ENCODE results near the gene ZNF75A.
A peak's percentile ranks its signal among the peaks of the same experiment; 100 is the strongest.

The ZNF75A gene

DNA sequence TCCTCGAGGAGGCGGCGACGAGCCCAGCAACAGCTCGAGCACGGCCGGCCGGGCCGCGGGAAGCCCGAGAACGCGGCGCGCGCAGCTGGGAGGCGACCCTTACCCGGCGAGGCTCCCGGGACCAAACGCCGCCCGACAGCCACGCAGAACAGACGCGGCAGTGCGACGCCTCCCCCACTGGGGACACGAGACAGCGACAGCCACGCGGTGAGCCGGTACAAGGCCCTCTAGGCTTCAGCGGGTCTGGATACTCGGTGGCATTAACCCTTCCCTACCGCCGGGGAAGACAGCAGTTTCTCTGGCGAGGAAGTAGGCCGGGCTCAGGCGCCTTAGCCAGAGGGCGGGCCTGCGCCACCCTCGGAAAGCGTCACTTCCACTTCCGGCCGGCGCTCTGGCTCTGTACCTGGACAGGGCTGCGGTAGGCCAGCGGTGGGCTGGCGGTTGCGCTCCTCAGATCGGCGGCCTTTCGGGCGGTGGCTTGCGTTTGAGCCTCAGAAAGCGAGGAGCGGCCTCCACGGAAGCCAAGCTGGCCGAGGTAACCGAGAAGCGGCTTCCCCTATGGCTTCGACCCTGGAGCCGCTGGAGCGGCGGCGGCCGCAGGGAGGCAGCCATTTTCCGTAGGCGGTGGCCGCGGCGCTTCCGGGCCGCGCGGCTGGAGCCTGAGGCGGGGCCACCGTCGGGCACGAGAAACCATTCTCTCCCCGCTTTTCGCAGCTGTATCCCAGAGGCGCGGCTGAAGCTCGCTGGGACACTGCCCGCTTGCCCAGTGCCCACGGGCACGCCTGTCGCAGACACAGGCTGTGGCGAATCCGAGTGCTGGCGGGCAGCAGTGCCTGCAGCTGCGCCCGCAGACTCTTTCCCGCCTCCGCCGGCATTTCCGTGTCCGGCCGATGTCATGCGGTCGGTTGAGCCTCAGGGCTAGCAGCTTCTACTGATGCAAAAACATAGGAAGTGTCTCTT, at the start of gene ZNF75A, which contains the start of gene TIGD7:
Gene ZNF75A, plus strand, starts transcription at position 389 of the 960 bp plus-strand sequence. CDS start 2,932 bp downstream, outside the sequence.
Gene TIGD7, minus strand, starts transcription at position 322 of the 960 bp plus-strand sequence. CDS start 4,816 bp downstream, outside the sequence.
- TF ChIP-seq EGR1 (IDR thresholded peaks at IDR 0.05) (0 out of 2 replicates have a peak, but pooled peaks have one; percentile 34), CREB1 (IDR thresholded peaks at IDR 0.05; ENCODE audit: low read depth) (peak; percentile 78; the same call in 1 of the 2 replicates), CEBPB (IDR thresholded peaks at IDR 0.05) (no peak), EP300 (IDR thresholded peaks at IDR 0.05; ENCODE audit: borderline replicate concordance) (no peak), TEAD4 (IDR thresholded peaks at IDR 0.05) (no peak), YY1 (IDR thresholded peaks at IDR 0.05; ENCODE audit: low read depth) (peak; percentile 93), TCF12 (IDR thresholded peaks at IDR 0.05; ENCODE audit: low read depth) (peak; percentile 63; the same call in 1 of the 2 replicates), RAD21 (IDR thresholded peaks at IDR 0.05; ENCODE audit: low read depth) (no peak), TAF1 (IDR thresholded peaks at IDR 0.05; ENCODE audit: low read depth) (peak; percentile 83)
- TF ChIP-seq, protein P1, sequence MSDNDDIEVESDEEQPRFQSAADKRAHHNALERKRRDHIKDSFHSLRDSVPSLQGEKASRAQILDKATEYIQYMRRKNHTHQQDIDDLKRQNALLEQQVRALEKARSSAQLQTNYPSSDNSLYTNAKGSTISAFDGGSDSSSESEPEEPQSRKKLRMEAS (IDR thresholded peaks at IDR 0.05) = peak; percentile 96
- TF ChIP-seq, protein P2, sequence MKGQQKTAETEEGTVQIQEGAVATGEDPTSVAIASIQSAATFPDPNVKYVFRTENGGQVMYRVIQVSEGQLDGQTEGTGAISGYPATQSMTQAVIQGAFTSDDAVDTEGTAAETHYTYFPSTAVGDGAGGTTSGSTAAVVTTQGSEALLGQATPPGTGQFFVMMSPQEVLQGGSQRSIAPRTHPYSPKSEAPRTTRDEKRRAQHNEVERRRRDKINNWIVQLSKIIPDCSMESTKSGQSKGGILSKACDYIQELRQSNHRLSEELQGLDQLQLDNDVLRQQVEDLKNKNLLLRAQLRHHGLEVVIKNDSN (IDR thresholded peaks at IDR 0.05) = peak; percentile 18; the same call in 1 of the 2 replicates

- TF ChIP-seq REST (IDR thresholded peaks at IDR 0.05; ENCODE audit: low read depth) (peak; percentile 56), YY1 (IDR thresholded peaks at IDR 0.05; ENCODE audit: low read depth) (no peak)
Observed at GRCh38 chr16:3256146-3256865, 49.0 kb upstream of the ZNF75A start, which contains the start of gene MEFV. TSS of gene MEFV (minus strand) at chr16:3256633. CDS start at chr16:3256587, 46 bp downstream.

- TF ChIP-seq ZBTB7A (IDR thresholded peaks at IDR 0.05; ENCODE audit: low read depth) (no peak), TAF1 (IDR thresholded peaks at IDR 0.05; ENCODE audit: low read depth) (no peak), TEAD4 (IDR thresholded peaks at IDR 0.05) (no peak), EP300 (IDR thresholded peaks at IDR 0.05; ENCODE audit: borderline replicate concordance) (no peak), CREB1 (IDR thresholded peaks at IDR 0.05; ENCODE audit: low read depth) (no peak), EGR1 (IDR thresholded peaks at IDR 0.05) (no peak), NFIC (IDR thresholded peaks at IDR 0.05) (no peak), RAD21 (IDR thresholded peaks at IDR 0.05; ENCODE audit: low read depth) (no peak), FOXM1 (IDR thresholded peaks at IDR 0.05; ENCODE audit: borderline replicate concordance, low read depth) (no peak), CEBPB (IDR thresholded peaks at IDR 0.05) (no peak), TCF12 (IDR thresholded peaks at IDR 0.05; ENCODE audit: low read depth) (no peak), REST (IDR thresholded peaks at IDR 0.05; ENCODE audit: low read depth) (no peak), YY1 (IDR thresholded peaks at IDR 0.05; ENCODE audit: low read depth) (no peak)
- TF ChIP-seq, protein P2 (IDR thresholded peaks at IDR 0.05) = no peak
- TF ChIP-seq, protein P1 (IDR thresholded peaks at IDR 0.05) = no peak
Observed at GRCh38 chr16:3256866-3257465, 48.3 kb upstream of the ZNF75A start.

GRCh38 chr16:3259836-3260235, 45.5 kb upstream of the ZNF75A start:
- TF ChIP-seq RAD21 (IDR thresholded peaks at IDR 0.05; ENCODE audit: low read depth) = no peak
- no peak for TF ChIP-seq CEBPB (IDR thresholded peaks at IDR 0.05)
- no peak for TF ChIP-seq ZBTB7A (IDR thresholded peaks at IDR 0.05; ENCODE audit: low read depth)
- TF ChIP-seq REST (IDR thresholded peaks at IDR 0.05; ENCODE audit: low read depth) = no peak
- TF ChIP-seq, protein P1 (IDR thresholded peaks at IDR 0.05) = no peak

Data from Ishikawa (cell line).